Endodermal cell (in vitro differentiated cells): Measurements from ENCODE around the gene PPP1R3F. TPM values are rescaled to one million over a fixed set of nuclear protein-coding genes. Genes with fewer than 3 reads are reported as not detected.

Source experiments
- DNase-seq: peaks from one replicate; pipeline ENCODE4 v3.0.0-alpha.2; 2017
- H3K27ac ChIP-seq: 2 replicates; pipeline ENCODE4 v1.5.1; 2013; ENCODE audit warnings: mild to moderate bottlenecking, low read depth, low read length, moderate library complexity
- H3K27me3 ChIP-seq: 2 replicates; pipeline ENCODE4 v1.6.1; 2013; ENCODE audit warnings: mild to moderate bottlenecking, low read length, moderate library complexity; ENCODE audit not compliant: insufficient read depth, control insufficient read depth, poor library complexity, severe bottlenecking
- H3K36me3 ChIP-seq: 2 replicates; pipeline ENCODE4 v1.7.0; 2013; ENCODE audit warnings: mild to moderate bottlenecking, low read length, moderate library complexity; ENCODE audit not compliant: control insufficient read depth, insufficient read depth
- H3K4me1 ChIP-seq: one replicate; pipeline ENCODE4 v1.7.0; 2013; ENCODE audit warnings: low read length; ENCODE audit not compliant: control insufficient read depth, insufficient read depth
- H3K4me3 ChIP-seq: 2 replicates; pipeline ENCODE4 v1.5.1; 2013; ENCODE audit warnings: mild to moderate bottlenecking, low read length, moderate library complexity
- H3K9ac ChIP-seq: 2 replicates; pipeline ENCODE4 v1.6.1; 2013; ENCODE audit warnings: mild to moderate bottlenecking, low read length, moderate library complexity; ENCODE audit not compliant: poor library complexity, severe bottlenecking; ENCODE audit errors: extremely low read depth
- H3K9me3 ChIP-seq: 2 replicates; pipeline ENCODE4 v1.6.1; 2013; ENCODE audit warnings: mild to moderate bottlenecking, low read length, moderate library complexity; ENCODE audit not compliant: control insufficient read depth
- H3K27ac Mint-ChIP-seq: 2 replicates; pipeline ENCODE4 v1.8.0; 2020; ENCODE audit warnings: mixed read lengths
- H3K27me3 Mint-ChIP-seq: 2 replicates; pipeline ENCODE4 v1.8.0; 2021; ENCODE audit warnings: mild to moderate bottlenecking, mixed read lengths; ENCODE audit not compliant: insufficient read depth
- H3K36me3 Mint-ChIP-seq: 2 replicates; pipeline ENCODE4 v1.8.0; 2020; ENCODE audit warnings: low read depth, mixed read lengths
- H3K4me1 Mint-ChIP-seq: 2 replicates; pipeline ENCODE4 v1.8.0; 2020; ENCODE audit warnings: mixed read lengths
- H3K4me3 Mint-ChIP-seq: 2 replicates; pipeline ENCODE4 v1.8.0; 2020; ENCODE audit warnings: mild to moderate bottlenecking, moderate library complexity, mixed read lengths
- H3K9me3 Mint-ChIP-seq: 2 replicates; pipeline ENCODE4 v1.8.0; 2020; ENCODE audit warnings: mild to moderate bottlenecking, mixed read lengths
- CTCF ChIP-seq: fragments of 200-600 bp; sonication (generic); conservative IDR thresholded peaks from 2 replicates; pipeline ENCODE4 v1.5.0; 2021; ENCODE audit warnings: antibody characterized with exemption, mild to moderate bottlenecking
- WGBS, 2 experiments: methylation state at CpG; one replicate each; pipeline versions ENCODE4 v1.1.5 to v1.1.7; 2013; ENCODE audit warnings: missing lambda C conversion rate in 2 of 2, mixed read lengths in 1 of 2; ENCODE audit not compliant: insufficient coverage in 1 of 2, insufficient read length in 1 of 2; 5-methylcytosine and 5-hydroxymethylcytosine counted together
- total RNA-seq, 2 donors: library from RNA; stranded (reverse); fragmentation: NEBNext Ultra II Directional in 1 of 2; extraction: Animal tissue kit (Norgen Biotek cat#: 25700) in 1 of 2; gene quantifications; 2 replicates in 1 of 2; 3 replicates in 1 of 2; pipeline ENCODE4 v1.2.1, GENCODE V29; 2021

Gene PPP1R3F
- total RNA-seq, 2 donors from 2014 or later: 6.9 to 16.6 TPM

- no peak for TF ChIP-seq CTCF
- Histone ChIP-seq H3K4me1 (no peaks in the 10 kb centered on the region), H3K4me3 (no peak overlapping the region), H3K36me3 (peaks cover 3% of the 10 kb centered on the region), H3K27ac (no peak overlapping the region), H3K9ac (no peak overlapping the region), H3K27me3 (no peaks in the 10 kb centered on the region), H3K9me3 (no peaks in the 10 kb centered on the region)
- no peak for DNase-seq
- no peak overlapping the region for H3K27ac Mint-ChIP-seq
- no peak overlapping the region for H3K4me3 Mint-ChIP-seq
- H3K36me3 Mint-ChIP-seq: peaks cover 11% of the 10 kb centered on the region
- peaks cover 68% of the 10 kb centered on the region for H3K9me3 Mint-ChIP-seq
- WGBS, 2 experiments: 94% methylated on average over 9 of the region's 9 CpGs; no CpG with 5 or more reads in 1 of the 2 experiments
- H3K27me3 Mint-ChIP-seq: no peaks in the 10 kb centered on the region
- H3K4me1 Mint-ChIP-seq: no peaks in the 10 kb centered on the region
Observed at GRCh38 chrX:49249616-49250015, 20.0 kb upstream of the PPP1R3F start.

GRCh38 chrX:49250066-49250465 lies 19.5 kb upstream of the PPP1R3F start:
- Mint-ChIP-seq H3K4me1 (no peaks in the 10 kb centered on the region), H3K27ac (no peak overlapping the region), H3K36me3 (peaks cover 7% of the 10 kb centered on the region), H3K9me3 (peaks cover 68% of the 10 kb centered on the region), H3K27me3 (no peaks in the 10 kb centered on the region), H3K4me3 (no peak overlapping the region)
- Histone ChIP-seq H3K9ac (no peak overlapping the region), H3K4me1 (no peaks in the 10 kb centered on the region), H3K9me3 (no peaks in the 10 kb centered on the region), H3K4me3 (no peak overlapping the region), H3K27ac (no peak overlapping the region), H3K27me3 (no peaks in the 10 kb centered on the region), H3K36me3 (peaks cover 3% of the 10 kb centered on the region)
- no peak for TF ChIP-seq CTCF
- 97% methylated on average over 13 of the region's 13 CpGs; no CpG with 5 or more reads in 1 of the 2 experiments for WGBS, 2 experiments
- no peak for DNase-seq

GRCh38 chrX:49250578-49250977 lies 19.0 kb upstream of the PPP1R3F start:
- H3K27ac Mint-ChIP-seq: no peak overlapping the region

More at GRCh38 chrX:49250578-49250977, 19.0 kb upstream of the PPP1R3F start:
- no peaks in the 10 kb centered on the region for H3K27me3 ChIP-seq
- H3K4me3 ChIP-seq: no peak overlapping the region
- H3K9ac ChIP-seq: no peak overlapping the region
- DNase-seq: no peak
- H3K9me3 ChIP-seq: no peaks in the 10 kb centered on the region
- peaks cover 7% of the 10 kb centered on the region for H3K36me3 Mint-ChIP-seq
- H3K4me3 Mint-ChIP-seq: no peak overlapping the region
- peaks cover 2% of the 10 kb centered on the region for H3K36me3 ChIP-seq
- 90% methylated on average over 9 of the region's 9 CpGs; no CpG with 5 or more reads in 1 of the 2 experiments for WGBS, 2 experiments
- H3K4me1 Mint-ChIP-seq: no peaks in the 10 kb centered on the region
- H3K27ac ChIP-seq: no peak overlapping the region
- no peaks in the 10 kb centered on the region for H3K27me3 Mint-ChIP-seq
- no peaks in the 10 kb centered on the region for H3K4me1 ChIP-seq
- TF ChIP-seq CTCF: no peak
- H3K9me3 Mint-ChIP-seq: peaks cover 70% of the 10 kb centered on the region
